AG09319 (cell line): ENCODE data around the gene STK32B.

Source experiments
- DNase-seq: peaks from one replicate; pipeline ENCODE4 v3.0.0-alpha.2; 2010; ENCODE audit warnings: low read depth; ENCODE audit errors: extremely low read depth
- TF ChIP-seq, protein P1 (sequence below): IDR thresholded peaks from 2 replicates; pipeline ENCODE4 v1.5.1; 2011; ENCODE audit warnings: low read depth, mild to moderate bottlenecking, inconsistent platforms, low read length, moderate library complexity

The STK32B gene

DNA sequence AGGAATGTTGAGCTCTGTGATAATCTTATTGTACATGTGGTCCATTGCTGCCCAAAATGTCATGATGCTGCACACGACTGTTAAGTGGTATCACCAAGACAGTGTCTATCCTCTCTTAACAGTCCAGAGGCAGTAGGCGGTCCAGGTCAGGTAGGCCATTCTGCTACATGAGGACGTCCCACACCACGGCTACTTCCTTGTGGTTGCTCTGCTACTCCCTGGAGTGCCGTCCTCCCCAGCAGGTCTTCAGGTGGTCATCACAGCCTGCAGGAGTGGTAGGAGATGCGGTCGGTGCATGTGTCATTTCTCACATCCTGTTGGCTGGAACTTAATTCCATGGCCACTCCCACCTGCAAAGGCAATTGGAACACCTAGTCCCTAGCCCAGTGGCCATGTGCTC, 11.5 kb upstream of the STK32B start:
- no peak for DNase-seq
- TF ChIP-seq, protein P1, sequence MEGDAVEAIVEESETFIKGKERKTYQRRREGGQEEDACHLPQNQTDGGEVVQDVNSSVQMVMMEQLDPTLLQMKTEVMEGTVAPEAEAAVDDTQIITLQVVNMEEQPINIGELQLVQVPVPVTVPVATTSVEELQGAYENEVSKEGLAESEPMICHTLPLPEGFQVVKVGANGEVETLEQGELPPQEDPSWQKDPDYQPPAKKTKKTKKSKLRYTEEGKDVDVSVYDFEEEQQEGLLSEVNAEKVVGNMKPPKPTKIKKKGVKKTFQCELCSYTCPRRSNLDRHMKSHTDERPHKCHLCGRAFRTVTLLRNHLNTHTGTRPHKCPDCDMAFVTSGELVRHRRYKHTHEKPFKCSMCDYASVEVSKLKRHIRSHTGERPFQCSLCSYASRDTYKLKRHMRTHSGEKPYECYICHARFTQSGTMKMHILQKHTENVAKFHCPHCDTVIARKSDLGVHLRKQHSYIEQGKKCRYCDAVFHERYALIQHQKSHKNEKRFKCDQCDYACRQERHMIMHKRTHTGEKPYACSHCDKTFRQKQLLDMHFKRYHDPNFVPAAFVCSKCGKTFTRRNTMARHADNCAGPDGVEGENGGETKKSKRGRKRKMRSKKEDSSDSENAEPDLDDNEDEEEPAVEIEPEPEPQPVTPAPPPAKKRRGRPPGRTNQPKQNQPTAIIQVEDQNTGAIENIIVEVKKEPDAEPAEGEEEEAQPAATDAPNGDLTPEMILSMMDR, result no peak

DNA sequence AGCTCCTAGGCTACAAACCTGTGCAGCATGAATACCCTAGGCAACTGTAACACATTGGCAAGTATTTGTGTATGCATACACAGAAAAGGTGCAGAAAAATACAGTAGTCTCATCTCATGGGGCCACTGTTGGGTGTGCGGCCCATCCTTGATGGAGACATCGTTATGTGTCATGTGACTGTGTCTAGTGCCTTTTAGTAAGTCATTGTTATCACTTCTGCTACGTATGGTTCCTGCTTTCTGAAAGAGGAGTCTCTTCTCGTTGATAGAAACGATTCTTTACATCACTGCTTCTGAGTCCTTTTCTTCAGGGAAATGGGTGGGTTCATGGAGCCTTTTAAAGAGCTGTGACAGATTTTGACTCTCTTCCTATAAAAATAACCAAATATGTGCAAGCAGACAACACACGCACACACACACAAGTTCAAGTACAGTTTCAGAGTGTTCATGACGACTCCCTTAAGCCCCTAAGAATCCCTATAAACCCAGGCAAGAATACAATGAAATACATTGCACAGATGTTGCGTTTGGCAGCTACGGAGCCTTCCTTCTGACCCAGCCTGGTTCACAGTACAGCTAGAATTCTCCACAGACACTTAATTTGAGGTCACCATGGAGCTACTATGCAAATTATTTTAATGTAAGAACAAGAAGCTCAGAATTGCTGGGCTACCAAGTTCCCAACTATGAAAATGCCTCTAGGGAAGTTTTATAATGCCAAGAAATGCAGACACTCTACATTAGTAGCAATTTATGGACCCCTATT, 10.2 kb upstream of the STK32B start:
- DNase-seq, result no peak
- TF ChIP-seq, protein P1, result no peak

DNA sequence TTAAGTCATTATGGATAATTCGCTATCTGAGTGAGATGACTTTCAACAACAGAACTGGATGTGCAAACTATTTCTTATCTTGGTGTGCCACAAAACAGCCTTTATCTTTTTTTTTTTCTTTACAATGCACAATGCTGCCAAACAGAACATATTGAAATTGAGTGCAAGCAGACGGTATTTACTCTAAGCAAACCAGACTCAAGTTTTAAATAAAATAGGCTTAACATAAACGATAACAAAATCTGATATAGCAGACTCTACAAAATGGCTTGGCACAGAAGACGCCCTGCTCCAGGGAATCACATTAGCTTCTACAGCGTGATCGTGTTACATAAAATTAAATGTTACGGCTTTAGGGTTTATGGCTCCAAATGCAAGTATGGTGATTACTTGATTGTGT, 9.6 kb upstream of the STK32B start:
- no peak for DNase-seq
- TF ChIP-seq, protein P1, result no peak

- TF ChIP-seq, protein P1, result no peak
- no peak for DNase-seq
Observed at GRCh38 chr4:5043579-5043978, 7.7 kb upstream of the STK32B start.

DNA sequence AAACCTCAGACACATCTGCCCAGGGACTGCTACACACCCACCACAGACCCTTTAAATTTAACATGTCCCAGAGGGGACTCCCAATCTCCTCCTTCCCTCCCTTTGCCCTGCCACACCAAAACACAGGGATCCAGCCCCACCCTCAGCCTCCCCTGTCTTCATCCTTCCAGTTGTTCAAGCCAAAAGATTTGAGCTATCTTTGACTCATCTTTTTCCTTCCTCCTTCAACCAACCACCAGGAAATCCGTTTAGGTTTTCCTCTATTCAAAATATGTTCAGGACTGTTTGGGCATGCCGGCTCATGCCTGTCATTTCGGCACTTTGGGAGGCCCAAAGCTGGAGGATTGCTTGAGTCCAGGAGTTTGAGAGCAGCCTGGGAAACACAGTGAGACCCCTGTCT, 6.9 kb upstream of the STK32B start:
- TF ChIP-seq, protein P1, result no peak
- no peak for DNase-seq

DNA sequence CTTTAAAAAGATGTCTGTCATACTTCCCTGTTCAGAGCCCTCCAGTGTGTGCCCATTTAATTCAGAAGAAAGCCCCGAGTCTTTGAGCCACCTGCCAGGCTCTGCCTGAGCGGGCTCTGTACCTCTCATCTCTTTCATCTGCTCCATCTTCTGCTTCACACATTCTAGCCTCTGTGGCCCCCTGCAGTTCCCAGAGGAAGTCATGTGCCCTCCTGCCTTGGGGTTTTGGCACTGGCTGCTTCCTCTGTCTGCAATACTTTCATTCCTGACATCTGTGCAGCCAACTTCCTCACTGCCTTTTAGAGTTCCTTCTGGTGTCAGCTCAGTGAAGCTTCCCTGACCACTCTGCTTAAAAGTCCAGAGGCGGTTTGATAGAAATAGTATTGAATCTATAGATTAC, 6.2 kb upstream of the STK32B start:
- TF ChIP-seq, protein P1, result no peak

DNA sequence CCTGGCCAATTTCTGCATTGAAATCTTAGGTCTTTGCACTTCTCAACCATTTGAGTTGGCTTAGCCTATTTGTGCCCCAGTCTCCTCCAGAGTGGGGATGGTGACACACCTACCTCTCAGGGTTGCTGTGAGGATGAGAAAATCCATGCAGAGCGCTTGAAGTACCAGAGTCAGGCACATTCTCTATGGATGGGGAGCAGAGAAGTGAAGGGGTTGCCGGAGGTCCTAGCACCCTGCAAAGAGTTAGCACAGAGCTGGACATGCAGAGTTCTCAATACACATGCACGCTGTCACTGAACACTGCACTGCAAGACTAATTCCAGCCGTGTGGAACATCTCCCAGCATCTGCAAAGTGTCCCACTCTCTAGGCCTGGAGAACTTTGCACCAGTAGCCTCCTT, 2.6 kb upstream of the STK32B start:
- DNase-seq, result no peak
- TF ChIP-seq, protein P1, result no peak

More for the DNA sequence above, 6.2 kb upstream of the STK32B start:
- DNase-seq, result no peak
